SIG-M5 treated with dmso at 0.1 percent for 504 hours (cell line): ENCODE measurements around the gene REEP2.

Source experiments
- DNase-seq: peaks from one replicate; lab custom pipeline; 2025; ENCODE audit not compliant: unreplicated experiment; lab: John Stamatoyannopoulos, UW

REEP2 gene

GRCh38 chr5:138495351-138495750 is 56.5 kb downstream of the REEP2 start:
- DNase-seq, result no peak
